H54 (cell line): ENCODE results near the gene B3GNT5.

Source experiments
- DNase-seq: peaks from one replicate; pipeline ENCODE4 v3.0.0; 2011; ENCODE audit warnings: low spot score, mixed read lengths; ENCODE audit not compliant: insufficient read length
- FAIRE-seq: peaks from 3 replicates; lab custom pipeline; 2011; peaks lifted over from hg19 to GRCh38; lab: Jason Lieb, UNC
- POLR2A ChIP-seq: IDR thresholded peaks from 2 replicates; pipeline ENCODE4 v1.6.1; 2011; ENCODE audit warnings: low read depth, mild to moderate bottlenecking, low read length

Gene B3GNT5

GRCh38 chr3:183283886-183284285 lies 30.8 kb downstream of the B3GNT5 start:
- DNase-seq (no peak), FAIRE-seq (no peak)
- no peak for TF ChIP-seq POLR2A

DNA sequence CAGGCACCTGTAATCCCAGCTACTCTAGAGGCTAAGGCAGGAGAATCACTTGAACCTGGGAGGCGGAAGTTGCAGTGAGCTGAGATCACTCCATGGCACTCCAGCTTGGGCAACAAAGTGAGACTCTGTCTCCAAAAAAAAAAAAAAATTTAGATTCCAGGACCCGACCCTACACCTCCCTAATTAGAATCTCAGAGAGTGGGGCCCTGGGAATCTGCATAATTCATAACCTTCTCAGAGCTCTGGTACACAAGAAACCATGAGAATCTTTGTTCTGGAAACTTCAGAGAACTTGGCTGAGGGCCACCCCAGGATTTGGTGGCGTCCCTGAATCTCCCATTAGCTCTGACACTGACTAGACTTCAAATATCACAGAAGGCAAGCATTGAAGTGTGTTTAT lies 31.5 kb downstream of the B3GNT5 start:
- FAIRE-seq (no peak), DNase-seq (no peak)
- no peak for TF ChIP-seq POLR2A

GRCh38 chr3:183285318-183285717 lies 32.3 kb downstream of the B3GNT5 start:
- no peak for FAIRE-seq
- no peak for DNase-seq
- TF ChIP-seq POLR2A, result no peak

DNA sequence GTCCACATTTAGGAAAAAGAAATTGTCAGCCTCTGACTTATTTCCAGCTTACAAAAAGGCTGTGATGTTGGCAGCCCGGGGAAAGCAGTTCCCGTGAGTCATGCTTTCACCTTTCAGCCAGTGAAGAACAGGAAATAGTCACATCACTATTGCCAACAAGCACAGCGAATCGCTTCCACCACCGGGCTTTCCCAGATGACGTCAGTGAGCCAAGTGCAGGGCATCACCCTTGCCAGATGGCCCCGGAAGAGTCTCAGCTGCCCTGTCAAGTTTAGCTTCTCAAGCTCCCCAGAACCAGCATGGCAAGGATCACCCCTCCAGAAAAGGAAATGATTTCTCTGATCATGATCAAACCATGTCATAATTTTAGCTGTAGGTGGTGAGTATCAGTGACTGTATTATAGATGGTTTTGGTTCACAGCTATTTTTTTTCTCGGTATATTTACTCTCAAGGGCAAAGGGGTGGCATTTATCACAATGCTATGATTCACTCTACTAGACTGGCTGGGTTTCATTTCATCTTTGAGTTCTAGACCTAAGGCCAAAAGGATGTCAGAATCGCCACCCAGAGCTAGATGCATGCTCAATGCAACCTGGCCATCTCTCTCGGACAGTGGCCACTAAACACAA lies 32.9 kb downstream of the B3GNT5 start:
- DNase-seq, result peak; percentile 86
- FAIRE-seq, result peak; percentile 99

GRCh38 chr3:183287301-183287971 lies 34.4 kb downstream of the B3GNT5 start:
- no peak for DNase-seq
- peak; percentile 98 for FAIRE-seq
- TF ChIP-seq POLR2A, result no peak

More for the DNA sequence above, 32.9 kb downstream of the B3GNT5 start:
- no peak for TF ChIP-seq POLR2A

DNA sequence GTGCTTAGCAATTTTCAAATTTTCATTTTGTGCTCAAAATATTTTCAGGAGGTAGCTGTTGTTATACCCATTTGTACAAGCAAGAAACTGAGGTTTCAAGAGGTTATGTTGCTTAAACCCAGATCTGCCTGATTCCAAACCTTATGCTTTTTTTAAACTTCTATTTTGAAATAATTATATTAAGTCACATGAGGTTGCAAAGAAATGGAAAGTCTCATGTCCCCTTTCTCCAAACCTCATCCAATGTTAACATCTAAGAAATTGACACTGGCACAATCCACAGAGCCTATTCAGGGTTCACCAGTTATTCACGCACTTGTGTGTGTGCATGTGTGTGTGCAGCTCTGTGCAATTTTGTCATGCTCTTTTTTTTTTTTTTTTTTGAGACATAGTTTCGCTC lies 35.1 kb downstream of the B3GNT5 start:
- FAIRE-seq, result no peak
- no peak for DNase-seq

DNA sequence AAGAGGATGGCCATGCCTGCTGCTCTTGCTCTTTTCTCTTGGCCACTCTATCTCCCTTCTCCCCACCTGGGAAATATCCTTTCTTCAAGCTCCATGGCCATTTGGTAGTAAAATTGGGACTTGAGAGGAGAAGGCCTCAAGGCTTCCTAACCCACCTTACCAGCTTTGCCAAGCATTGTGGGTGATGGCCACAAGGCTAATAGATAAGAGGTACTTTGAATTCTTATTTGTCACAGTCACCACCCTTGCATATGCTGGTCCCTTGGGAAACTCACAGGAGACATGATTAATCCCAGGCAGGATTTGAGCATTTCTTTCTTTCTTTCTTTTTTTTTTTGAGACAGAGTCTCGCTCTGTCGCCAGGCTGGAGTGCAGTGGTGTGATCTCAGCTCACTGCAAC lies 37.2 kb downstream of the B3GNT5 start:
- DNase-seq, result no peak
- no peak for FAIRE-seq
- TF ChIP-seq POLR2A, result no peak

More for the DNA sequence above, 35.1 kb downstream of the B3GNT5 start:
- no peak for TF ChIP-seq POLR2A

GRCh38 chr3:183291497-183292031 lies 38.5 kb downstream of the B3GNT5 start:
- DNase-seq (no peak), FAIRE-seq (peak; percentile 90)
- TF ChIP-seq POLR2A, result no peak

DNA sequence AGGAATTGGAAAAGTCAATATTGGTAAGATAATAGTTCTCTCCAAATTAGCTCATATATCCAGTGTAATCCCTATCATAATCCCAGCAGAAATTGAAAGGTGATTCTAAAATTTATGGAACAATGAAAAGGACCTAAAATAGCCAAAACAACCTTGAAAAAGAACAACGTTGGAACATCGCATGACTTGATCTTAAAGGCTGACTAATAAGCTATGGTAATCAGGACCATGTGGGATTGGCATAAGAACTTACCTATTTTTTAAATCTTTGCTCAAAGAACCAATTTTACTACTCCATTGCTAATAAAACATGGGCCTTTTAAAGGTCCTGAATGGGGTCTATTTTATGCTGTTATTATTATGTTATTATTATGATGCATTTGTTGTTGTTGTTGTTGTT lies 40.9 kb downstream of the B3GNT5 start:
- peak; percentile 45 for FAIRE-seq
- TF ChIP-seq POLR2A, result no peak
- DNase-seq, result no peak

- peak; percentile 98 for FAIRE-seq
- TF ChIP-seq POLR2A, result no peak
- no peak for DNase-seq
Measured at GRCh38 chr3:183295211-183295610, 42.2 kb downstream of the B3GNT5 start.

- no peak for TF ChIP-seq POLR2A
- FAIRE-seq, result no peak
- no peak for DNase-seq
Measured at GRCh38 chr3:183296944-183297343, 43.9 kb downstream of the B3GNT5 start.

DNA sequence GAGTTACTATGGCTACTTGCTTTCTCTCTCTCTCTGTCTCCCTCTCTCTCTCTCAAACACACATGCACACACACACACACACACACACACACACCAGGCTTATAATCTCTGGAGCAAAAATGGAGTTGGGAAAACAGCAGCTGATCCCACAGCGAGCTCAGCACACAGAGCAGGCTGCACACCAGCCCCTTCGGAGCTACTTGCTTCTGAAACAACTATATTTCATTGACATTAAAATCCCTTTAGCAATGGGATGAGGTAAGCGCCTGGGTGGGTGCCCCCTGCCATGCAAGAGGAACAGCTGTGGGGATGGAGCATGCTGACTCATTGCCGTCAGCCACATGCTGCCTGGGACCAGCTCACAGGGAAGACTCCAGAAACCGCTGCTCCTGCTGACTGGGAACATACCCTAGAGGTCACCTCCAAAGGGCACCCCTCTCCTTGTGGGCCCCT lies 45.7 kb downstream of the B3GNT5 start:
- FAIRE-seq, result peak; percentile 95
- peak; percentile 90 for DNase-seq
- TF ChIP-seq POLR2A, result no peak

GRCh38 chr3:183299976-183300375 lies 46.9 kb downstream of the B3GNT5 start:
- DNase-seq (no peak), FAIRE-seq (no peak)
- TF ChIP-seq POLR2A, result no peak

- peak; percentile 11 for FAIRE-seq
- no peak for DNase-seq
- no peak for TF ChIP-seq POLR2A
Measured at GRCh38 chr3:183300996-183301562, 48.0 kb downstream of the B3GNT5 start.
